Measurements from ENCODE around the gene DOK1.

Gene DOK1

GRCh38 chr2:74533464-74533863, 21.1 kb upstream of the DOK1 start:
- TF ChIP-seq EZH2 (IDR thresholded peaks at IDR 0.05; ENCODE audit: borderline replicate concordance, low read depth, low read length, severe bottlenecking): no peak
- no peak for TF ChIP-seq CTCF (IDR thresholded peaks at IDR 0.05; ENCODE audit: borderline replicate concordance, extremely low read depth, low read length, poor library complexity, severe bottlenecking)
- Histone ChIP-seq H3K79me2 (ENCODE audit: insufficient read depth, low read length) (peaks cover 29% of the 10 kb centered on the region), H3K4me3 (ENCODE audit: low read depth in 1 of 2, low read length in 2 of 2) (no peak overlapping the region), H3K9me3 (ENCODE audit: insufficient read depth, low read length, severe bottlenecking) (no peaks in the 10 kb centered on the region), H3K27ac (ENCODE audit: low read length) (no peak overlapping the region), H3K27me3 (ENCODE audit: insufficient read depth, low read length, poor library complexity) (peaks cover 5% of the 10 kb centered on the region), H2AFZ (ENCODE audit: low read depth, low read length) (no peak overlapping the region), H3K4me1 (ENCODE audit: insufficient read depth, low read length) (peaks cover 22% of the 10 kb centered on the region), H3K4me2 (ENCODE audit: insufficient read depth, low read length) (no peak overlapping the region), H3K9ac (ENCODE audit: low read depth, low read length) (no peak overlapping the region), H4K20me1 (ENCODE audit: insufficient read depth, low read length) (peaks cover 3% of the 10 kb centered on the region; the same call in 1 of the 2 replicates), H3K36me3 (ENCODE audit: insufficient read depth, low read length) (peaks cover 39% of the 10 kb centered on the region)
- no peak for DNase-seq
- no peak for ATAC-seq (ENCODE audit: insufficient read depth, low read depth)

- Histone ChIP-seq H3K79me2 (ENCODE audit: insufficient read depth, low read length) (peaks cover 19% of the 10 kb centered on the region), H3K9ac (ENCODE audit: low read depth, low read length) (no peak overlapping the region), H3K36me3 (ENCODE audit: insufficient read depth, low read length) (peaks cover 31% of the 10 kb centered on the region), H3K27me3 (ENCODE audit: insufficient read depth, low read length, poor library complexity) (peaks cover 5% of the 10 kb centered on the region), H3K4me2 (ENCODE audit: insufficient read depth, low read length) (no peak overlapping the region), H4K20me1 (ENCODE audit: insufficient read depth, low read length) (no peaks in the 10 kb centered on the region), H2AFZ (ENCODE audit: low read depth, low read length) (no peak overlapping the region), H3K9me3 (ENCODE audit: insufficient read depth, low read length, severe bottlenecking) (no peaks in the 10 kb centered on the region), H3K4me1 (ENCODE audit: insufficient read depth, low read length) (peaks cover 18% of the 10 kb centered on the region), H3K4me3 (ENCODE audit: low read depth in 1 of 2, low read length in 2 of 2) (no peak overlapping the region), H3K27ac (ENCODE audit: low read length) (no peak overlapping the region)
- ATAC-seq (ENCODE audit: insufficient read depth, low read depth) (no peak), DNase-seq (no peak)
- TF ChIP-seq EZH2 (IDR thresholded peaks at IDR 0.05; ENCODE audit: borderline replicate concordance, low read depth, low read length, severe bottlenecking) (no peak), CTCF (IDR thresholded peaks at IDR 0.05; ENCODE audit: borderline replicate concordance, extremely low read depth, low read length, poor library complexity, severe bottlenecking) (no peak)
Observed at GRCh38 chr2:74534411-74534810, 20.1 kb upstream of the DOK1 start.

- DNase-seq (no peak), ATAC-seq (ENCODE audit: insufficient read depth, low read depth) (no peak)
- Histone ChIP-seq H3K36me3 (ENCODE audit: insufficient read depth, low read length) (peaks cover 31% of the 10 kb centered on the region), H3K27ac (ENCODE audit: low read length) (no peak overlapping the region), H4K20me1 (ENCODE audit: insufficient read depth, low read length) (no peaks in the 10 kb centered on the region), H3K27me3 (ENCODE audit: insufficient read depth, low read length, poor library complexity) (peaks cover 5% of the 10 kb centered on the region), H3K79me2 (ENCODE audit: insufficient read depth, low read length) (peaks cover 8% of the 10 kb centered on the region), H3K4me1 (ENCODE audit: insufficient read depth, low read length) (peaks cover 16% of the 10 kb centered on the region), H3K9ac (ENCODE audit: low read depth, low read length) (no peak overlapping the region), H3K4me2 (ENCODE audit: insufficient read depth, low read length) (no peak overlapping the region), H2AFZ (ENCODE audit: low read depth, low read length) (no peak overlapping the region), H3K9me3 (ENCODE audit: insufficient read depth, low read length, severe bottlenecking) (no peaks in the 10 kb centered on the region), H3K4me3 (ENCODE audit: low read depth in 1 of 2, low read length in 2 of 2) (no peak overlapping the region)
- no peak for TF ChIP-seq CTCF (IDR thresholded peaks at IDR 0.05; ENCODE audit: borderline replicate concordance, extremely low read depth, low read length, poor library complexity, severe bottlenecking)
- no peak for TF ChIP-seq EZH2 (IDR thresholded peaks at IDR 0.05; ENCODE audit: borderline replicate concordance, low read depth, low read length, severe bottlenecking)
Observed at GRCh38 chr2:74535440-74535965, 19.0 kb upstream of the DOK1 start.

Data from DND-41 (cell line).